T1000 (cell line): ENCODE measurements around the gene CISD2.
"Not testable (repeated sequence)": the region's sequence is repeated elsewhere in the genome, so short reads cannot be mapped to it uniquely, and the experiment has no call there.

Experiments used
- DNase-seq: peaks from one replicate; lab custom pipeline; 2025; ENCODE audit warnings: mixed read lengths; lab: John Stamatoyannopoulos, UW

CISD2 gene

GRCh38 chr4:102868781-102869568, at the start of gene CISD2:
TSS of gene CISD2 (plus strand) at chr4:102868992. CDS start at chr4:102869085, 93 bp downstream.
- peak; percentile 91 for DNase-seq

GRCh38 chr4:102819100-102819499, 49.7 kb upstream of the CISD2 start:
- not testable (repeated sequence) for DNase-seq

- no peak for DNase-seq
Measured at GRCh38 chr4:102819588-102820365, 49.0 kb upstream of the CISD2 start.

GRCh38 chr4:102823464-102823863, 45.3 kb upstream of the CISD2 start:
- DNase-seq, result no peak

DNA sequence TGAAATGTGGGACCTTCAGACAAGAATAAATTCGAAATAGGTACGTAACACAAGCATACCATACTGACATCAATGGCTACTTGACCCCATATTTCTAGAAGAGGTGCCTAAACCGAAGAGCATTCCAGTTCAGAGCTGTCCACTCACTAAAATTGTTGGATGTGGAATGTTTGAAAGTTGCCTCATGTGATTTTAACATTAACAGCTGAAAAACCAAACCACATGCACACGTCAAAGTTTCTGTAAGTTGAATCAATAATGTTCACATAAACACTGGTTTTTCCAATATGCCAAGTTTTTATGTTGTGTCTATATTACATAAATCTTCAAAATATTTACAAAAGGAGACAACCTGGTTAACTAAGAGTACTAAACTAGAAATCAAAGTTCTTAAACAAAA, 44.9 kb upstream of the CISD2 start:
- no peak for DNase-seq

- no peak for DNase-seq
Measured at GRCh38 chr4:102824398-102824797, 44.4 kb upstream of the CISD2 start.

GRCh38 chr4:102825261-102826091, 43.3 kb upstream of the CISD2 start:
- no peak for DNase-seq

DNA sequence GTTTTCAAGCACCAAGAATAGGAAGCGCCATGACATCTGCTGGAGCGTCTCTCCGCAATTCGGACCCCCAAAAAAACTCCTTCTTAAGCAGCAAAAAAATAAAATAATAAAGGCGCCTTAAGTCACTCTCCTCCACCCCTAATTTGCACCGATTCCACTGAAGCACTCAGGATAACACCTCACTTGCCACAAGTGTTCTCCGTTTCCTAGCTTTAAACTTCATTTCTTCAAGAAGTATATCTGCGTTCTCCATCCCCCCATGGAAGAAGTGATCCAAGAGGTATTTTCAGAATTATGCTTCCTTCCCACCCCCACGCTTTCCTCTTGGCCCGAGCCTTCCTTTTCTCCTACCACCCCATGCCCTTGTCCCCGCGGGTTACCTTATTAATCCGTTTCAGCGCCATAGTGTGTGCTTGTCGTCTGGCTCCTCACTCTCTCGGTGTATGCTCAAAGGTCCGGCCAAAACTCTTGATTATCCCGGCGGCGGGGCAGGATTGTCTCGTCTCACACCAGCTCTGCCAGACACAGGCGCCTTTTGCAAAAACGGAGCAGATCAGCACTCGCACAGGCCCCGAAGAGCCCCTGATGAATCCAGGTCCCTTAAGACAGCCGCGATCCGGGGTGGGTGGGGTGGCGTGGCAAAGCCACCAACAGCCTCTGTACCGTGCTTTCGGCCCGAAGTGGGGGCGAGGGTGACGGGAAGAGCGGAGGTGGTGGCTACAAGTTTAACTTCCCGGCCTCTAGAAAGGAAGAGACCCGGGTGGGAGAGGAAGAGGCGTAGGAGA, 42.5 kb upstream of the CISD2 start:
- no peak for DNase-seq

- peak; percentile 92 for DNase-seq
Measured at GRCh38 chr4:102826890-102827673, 41.7 kb upstream of the CISD2 start, which contains the start of gene UBE2D3. TSS of gene UBE2D3 (minus strand) at chr4:102827551. CDS start at chr4:102826508, 1,043 bp downstream.

- peak; percentile 98 for DNase-seq
Measured at GRCh38 chr4:102827674-102828496, 40.9 kb upstream of the CISD2 start.

- no peak for DNase-seq
Measured at GRCh38 chr4:102828497-102828808, 40.3 kb upstream of the CISD2 start.

DNA sequence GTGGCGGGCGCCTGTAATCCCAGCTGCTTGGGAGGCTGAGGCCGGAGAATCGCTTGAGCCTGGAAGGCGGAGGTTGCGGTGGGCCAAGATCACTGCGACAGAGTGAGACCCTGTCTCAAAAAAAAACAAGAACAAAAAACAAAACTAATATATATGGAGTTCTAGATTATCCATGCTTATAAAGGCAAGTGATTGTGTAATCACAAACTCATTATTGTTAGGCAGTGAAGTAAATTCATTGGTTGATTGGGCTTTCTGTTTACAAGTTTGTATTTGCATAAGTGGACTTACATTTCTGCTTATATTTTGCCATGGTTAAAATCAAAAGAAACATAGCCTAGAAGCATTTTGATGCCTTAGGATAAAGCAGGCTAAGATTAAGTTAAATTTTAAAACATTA, 39.0 kb upstream of the CISD2 start:
- no peak for DNase-seq

GRCh38 chr4:102832105-102832504, 36.7 kb upstream of the CISD2 start:
- no peak for DNase-seq

DNA sequence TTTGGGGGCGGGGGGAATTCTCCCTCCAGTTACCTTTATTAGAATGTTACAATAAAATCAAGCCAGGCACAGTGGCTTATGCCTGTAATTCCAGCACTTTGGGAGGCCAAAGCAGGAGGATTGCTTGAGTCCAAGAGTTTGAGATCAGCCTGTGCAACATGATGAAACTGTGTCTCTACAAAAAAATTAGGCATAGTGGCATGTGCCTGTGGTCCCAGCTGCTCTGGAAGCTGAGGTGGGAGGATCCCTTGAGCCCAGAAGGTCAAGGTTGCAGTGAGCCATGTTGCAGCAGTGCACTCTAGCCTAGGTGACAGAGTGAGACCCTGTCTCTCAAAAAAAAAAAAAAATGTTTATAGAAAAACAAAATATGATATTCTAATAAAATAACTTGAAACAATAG, 36.1 kb upstream of the CISD2 start:
- DNase-seq, result no peak

- no peak for DNase-seq
Measured at GRCh38 chr4:102836596-102836995, 32.2 kb upstream of the CISD2 start.

- no peak for DNase-seq
Measured at GRCh38 chr4:102842367-102842766, 26.4 kb upstream of the CISD2 start.

- no peak for DNase-seq
Measured at GRCh38 chr4:102843273-102843672, 25.5 kb upstream of the CISD2 start.

- DNase-seq, result no peak
Measured at GRCh38 chr4:102843938-102844337, 24.9 kb upstream of the CISD2 start.

DNA sequence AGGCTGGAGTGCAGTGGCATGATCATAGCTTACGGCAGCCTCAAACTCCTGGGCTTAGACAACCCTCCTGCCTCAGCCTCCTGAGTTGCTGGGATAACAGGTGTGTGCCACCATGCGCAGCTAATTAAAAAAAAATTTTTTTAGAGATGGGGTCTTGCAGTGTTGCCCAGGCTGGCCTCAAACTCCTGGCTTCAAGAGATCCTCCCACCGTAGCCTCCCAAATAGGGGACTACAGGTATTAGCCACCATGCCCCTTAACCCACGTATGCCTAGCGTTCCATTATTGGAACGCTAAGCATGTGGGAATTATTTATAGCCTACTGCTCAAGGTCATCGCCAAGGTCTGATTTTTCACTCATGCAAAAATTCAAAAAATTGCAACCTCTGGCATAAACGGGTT, 21.1 kb upstream of the CISD2 start:
- DNase-seq, result no peak

GRCh38 chr4:102849579-102850104, 19.1 kb upstream of the CISD2 start:
- DNase-seq, result no peak
